HCT116 (cell line): Measurements from ENCODE around the gene MYOF. TPM values are rescaled to one million over a fixed set of nuclear protein-coding genes. Genes with fewer than 3 reads are reported as not detected.

Experiments used
- ATAC-seq: fragments of 200-7000 bp; cut with Tn5 transposase; 2 replicates; pipeline ENCODE4 v1.9.1; 2020; ENCODE audit warnings: mild to moderate bottlenecking, moderate library complexity
- BruUV-seq: library from RNA; stranded (reverse); fragments of 400-500 nt; replicated peaks from 2 replicates; lab custom pipeline; 2021; lab: Mats Ljungman, UMichigan
- CTCF ChIA-PET: fragments of 300-600 bp; sonication (Branson Sonifier 250); formaldehyde crosslinking; loops from one replicate; lab custom pipeline; 2021; ENCODE audit warnings: antibody characterized with exemption; lab: Charles Lee
- POLR2A ChIA-PET: fragments of 300-600, 350-600 bp; sonication (Branson Sonifier 250); formaldehyde crosslinking; loops from one replicate; lab custom pipeline; 2021; ENCODE audit warnings: antibody characterized with exemption; lab: Charles Lee
- RAD21 ChIA-PET, 2 experiments: fragments of 300-600 bp; sonication (Branson Sonifier 250); formaldehyde crosslinking; loops; one replicate each; lab custom pipeline; 2023; ENCODE audit warnings: low total read pairs in 2 of 2; ENCODE audit not compliant: uncharacterized antibody in 2 of 2, unreplicated experiment in 2 of 2, low non-redundant PET in 1 of 2; lab: Charles Lee
- DNase-seq: peaks from one replicate; pipeline ENCODE4 v3.0.0-alpha.2; 2010; ENCODE audit warnings: low read depth, low spot score
- H2AFZ ChIP-seq: fragments of 200-600 bp; shearing (Covaris generic), sonication (generic); 2 replicates; pipeline ENCODE4 v1.6.1; 2017; ENCODE audit warnings: low read depth, mixed run types, mixed read lengths, antibody characterized with exemption, low read length; ENCODE audit not compliant: poor library complexity, severe bottlenecking
- H3K27ac ChIP-seq: 2 replicates; pipeline ENCODE4 v1.5.1; 2012; ENCODE audit warnings: low read depth, low read length
- H3K27me3 ChIP-seq: fragments of 200-600 bp; sonication (generic); 2 replicates; pipeline ENCODE4 v1.6.1; 2016; ENCODE audit warnings: mixed run types, low read length, mixed read lengths; ENCODE audit not compliant: insufficient read depth
- H3K36me3 ChIP-seq, 2 experiments: fragments of 200-500 bp in 1 of 2; fragments of 200-600 bp in 1 of 2; sonication (Bioruptor generic) in 1 of 2; sonication (generic) in 1 of 2; 2 replicates each; pipeline versions ENCODE4 v1.5.1 to v1.6.1; 2014 to 2016; ENCODE audit warnings: low read length in 2 of 2, inconsistent platforms in 1 of 2, mixed read lengths in 1 of 2, mixed run types in 1 of 2; ENCODE audit not compliant: insufficient read depth in 2 of 2, control insufficient read depth in 1 of 2
- H3K4me1 ChIP-seq, 2 experiments: fragments of 200-600 bp in 1 of 2; sonication (generic) in 1 of 2; 2 replicates each; pipeline versions ENCODE4 v1.5.1 to v1.6.1; 2012 to 2017; ENCODE audit warnings: low read length in 2 of 2, inconsistent platforms in 1 of 2, mild to moderate bottlenecking in 1 of 2, mixed read lengths in 1 of 2, mixed run types in 1 of 2, moderate library complexity in 1 of 2; ENCODE audit not compliant: insufficient read depth in 2 of 2, control insufficient read depth in 1 of 2
- H3K4me2 ChIP-seq: fragments of 200-600 bp; sonication (generic); 2 replicates; pipeline ENCODE4 v1.6.1; 2017; ENCODE audit warnings: mixed run types, low read length, mixed read lengths
- H3K4me3 ChIP-seq, 2 experiments: fragments of 200-600 bp in 1 of 2; sonication (generic) in 1 of 2; replicated peaks in 1 of 2; 2 replicates each; pipeline ENCODE4 v1.5.1; 2011 to 2016; ENCODE audit warnings: low read length in 2 of 2, control low read depth in 1 of 2, low read depth in 1 of 2, mild to moderate bottlenecking in 1 of 2, mixed read lengths in 1 of 2, mixed run types in 1 of 2
- H3K79me2 ChIP-seq: fragments of 200-600 bp; sonication (generic); 2 replicates; pipeline ENCODE4 v1.6.1; 2017; ENCODE audit warnings: mild to moderate bottlenecking, mixed run types, low read length, moderate library complexity, mixed read lengths; ENCODE audit not compliant: insufficient read depth
- H3K9ac ChIP-seq: fragments of 200-600 bp; sonication (generic); 2 replicates; pipeline ENCODE4 v1.6.1; 2016; ENCODE audit warnings: low read length, mixed read lengths
- H3K9me2 ChIP-seq: fragments of 200-600 bp; sonication (generic), shearing (Covaris generic); 2 replicates; pipeline ENCODE4 v1.6.1; 2017; ENCODE audit warnings: mixed run types, mild to moderate bottlenecking, moderate library complexity; ENCODE audit not compliant: insufficient read depth
- H3K9me3 ChIP-seq, 2 experiments: fragments of 200-500 bp in 1 of 2; fragments of 200-600 bp in 1 of 2; sonication (Bioruptor generic) in 1 of 2; sonication (generic) in 1 of 2; 2 replicates each; pipeline ENCODE4 v1.6.1; 2014 to 2017; ENCODE audit warnings: low read length in 2 of 2, mixed read lengths in 2 of 2, inconsistent platforms in 1 of 2, low read depth in 1 of 2, mild to moderate bottlenecking in 1 of 2, mixed run types in 1 of 2, moderate library complexity in 1 of 2; ENCODE audit not compliant: control insufficient read depth in 1 of 2, insufficient read depth in 1 of 2
- H4K20me1 ChIP-seq: fragments of 200-600 bp; sonication (generic), shearing (Covaris generic); 2 replicates; pipeline ENCODE4 v1.6.1; 2017; ENCODE audit warnings: mixed run types, mild to moderate bottlenecking, moderate library complexity; ENCODE audit not compliant: insufficient read depth
- CBX3 ChIP-seq: IDR thresholded peaks from 2 replicates; pipeline ENCODE4 v1.6.1; 2012; ENCODE audit warnings: low read depth
- CEBPB ChIP-seq: IDR thresholded peaks from 2 replicates; pipeline ENCODE4 v1.6.1; 2012; ENCODE audit warnings: low read depth
- EGR1 ChIP-seq: IDR thresholded peaks from 2 replicates; pipeline ENCODE4 v1.6.1; 2012; ENCODE audit warnings: low read depth
- ELF1 ChIP-seq: IDR thresholded peaks from 2 replicates; pipeline ENCODE4 v1.6.1; 2012; ENCODE audit warnings: low read depth, borderline replicate concordance
- EZH2 ChIP-seq: fragments of 200-600 bp; sonication (generic); IDR thresholded peaks from 2 replicates; pipeline ENCODE4 v1.6.1; 2017; ENCODE audit warnings: antibody characterized with exemption, mixed run types
- FOSL1 ChIP-seq: IDR thresholded peaks from 2 replicates; pipeline ENCODE4 v1.6.1; 2012; ENCODE audit warnings: low read depth
- JUND ChIP-seq: IDR thresholded peaks from 2 replicates; pipeline ENCODE4 v1.6.1; 2012
- POLR2A ChIP-seq: IDR thresholded peaks from 2 replicates; pipeline ENCODE4 v1.7.0; 2011; ENCODE audit warnings: borderline replicate concordance; ENCODE audit not compliant: insufficient read depth, insufficient read length; ENCODE audit errors: extremely low read depth
- POLR2AphosphoS5 ChIP-seq: IDR thresholded peaks from 2 replicates; pipeline ENCODE4 v1.6.1; 2011; ENCODE audit warnings: mild to moderate bottlenecking, low read depth, low read length, moderate library complexity
- RAD21 ChIP-seq: IDR thresholded peaks from 2 replicates; pipeline ENCODE4 v1.6.1; 2012; ENCODE audit warnings: low read depth, mild to moderate bottlenecking
- SP1 ChIP-seq: IDR thresholded peaks from 2 replicates; pipeline ENCODE4 v1.6.1; 2012; ENCODE audit warnings: low read depth
- SRF ChIP-seq: IDR thresholded peaks from 2 replicates; pipeline ENCODE4 v1.6.1; 2012; ENCODE audit warnings: low read depth
- ZFX ChIP-seq: fragments of 450-650 bp; IDR thresholded peaks from 2 replicates; pipeline ENCODE4 v1.6.1; 2017
- ZNF274 ChIP-seq: fragments of 200-500 bp; sonication (Bioruptor generic); IDR thresholded peaks from 2 replicates; pipeline ENCODE4 v1.6.1; 2014; ENCODE audit warnings: mild to moderate bottlenecking, low read depth, low read length, inconsistent platforms
- intact Hi-C: fragments of 100-400 bp; cut with micrococcal nuclease; formaldehyde crosslinking; loops from 2 replicates; pipeline ENCODE4 v1.10.0; 2022
- total RNA-seq: library from RNA; stranded (reverse); gene quantifications from one replicate; pipeline ENCODE4 v1.2.1, GENCODE V29; 2021; ENCODE audit not compliant: unreplicated experiment
- TF ChIP-seq, protein P1 (sequence below): IDR thresholded peaks from 2 replicates; pipeline ENCODE4 v1.6.1; 2012
- TF ChIP-seq, protein P2 (sequence below): IDR thresholded peaks from 2 replicates; pipeline ENCODE4 v1.6.1; 2012

The MYOF gene
- total RNA-seq, 1 experiment from 2014 or later = 250 TPM

DNA sequence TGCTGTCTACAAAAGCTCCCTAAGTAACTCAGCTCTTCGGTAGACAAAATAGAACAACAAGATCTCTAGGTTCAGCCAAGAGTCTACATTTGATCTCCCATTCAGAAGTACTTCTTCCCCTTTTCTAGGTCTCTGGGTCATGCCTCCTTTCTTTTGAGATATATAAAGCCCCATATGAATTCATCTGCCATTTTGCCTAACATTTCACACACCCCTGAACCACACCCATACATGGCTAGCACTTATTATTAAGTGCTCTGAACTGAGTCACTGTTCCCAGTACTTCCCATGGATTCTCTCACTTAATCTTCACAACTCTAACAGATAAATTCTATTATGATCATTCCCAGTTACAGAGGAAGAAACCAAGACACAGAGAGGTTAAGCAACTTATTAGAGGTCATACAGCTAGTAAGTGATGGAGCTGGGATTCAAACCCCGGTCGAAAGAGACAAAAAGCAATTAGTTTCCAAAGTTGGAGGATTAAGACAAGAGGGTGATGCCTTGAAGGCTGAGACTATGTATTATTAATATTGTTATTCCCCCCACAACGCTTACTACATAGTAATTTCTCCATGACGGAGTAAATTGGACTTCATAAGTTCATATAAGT lies 17.3 kb downstream of the MYOF start:
- RAD21 ChIA-PET = interaction anchor here (1.7 to 1.8 kb wide), 3 partner anchors 17 to 81 kb away, joined by 7 to 8 read pairs (median 7); partner anchors contain the start of gene MYOF (in 1 of the 2)
- no peak overlapping the region for H2AFZ ChIP-seq

DNA sequence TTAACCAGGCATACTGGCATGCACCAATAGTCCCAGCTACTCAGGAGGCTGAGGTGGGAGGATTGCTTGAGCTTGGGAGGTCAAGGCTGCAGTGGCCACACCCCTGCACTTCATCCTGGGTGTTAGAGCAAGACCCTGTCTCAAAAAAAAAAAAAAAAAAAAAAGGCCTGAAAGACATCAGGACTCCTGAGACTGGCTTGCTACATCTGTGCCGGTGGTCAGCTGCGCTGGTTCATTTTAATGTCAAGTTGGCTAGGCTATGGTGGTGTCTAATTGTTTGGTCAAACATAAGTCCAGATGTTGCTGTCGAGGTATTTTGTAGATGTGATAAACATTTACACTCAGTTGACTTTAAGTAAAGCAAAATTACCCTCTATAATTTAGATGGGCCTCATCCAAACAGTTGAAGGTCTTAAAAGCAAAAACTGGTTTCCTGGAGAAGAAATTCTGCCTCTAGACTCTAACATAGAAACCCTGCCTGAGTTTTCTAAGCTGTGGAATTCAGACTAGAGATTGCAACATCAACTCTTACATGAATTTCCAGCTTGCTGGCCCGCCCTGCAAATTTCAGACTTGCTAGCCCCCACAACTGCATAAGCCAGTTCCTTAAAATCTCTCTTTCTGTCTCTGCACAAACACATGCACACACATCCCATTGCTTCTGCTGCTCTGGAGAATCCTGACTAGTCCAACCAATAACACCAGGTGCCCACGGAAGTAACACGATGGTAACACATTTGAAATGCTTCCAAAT lies 18.2 kb downstream of the MYOF start:
- H3K9me2 ChIP-seq = no peaks in the 10 kb centered on the region
- no peak overlapping the region for H2AFZ ChIP-seq
- no TSS peak for BruUV-seq
- peaks cover 0 to 13% of the 10 kb centered on the region in 2 experiments; a peak in 1 of 4 replicates for H3K36me3 ChIP-seq
- intact Hi-C loops = no loop called here
- CTCF ChIA-PET = no interaction called here
- no peaks in the 10 kb centered on the region for H4K20me1 ChIP-seq
- H3K27ac ChIP-seq = peak overlapping the region; percentile 98
- POLR2A ChIA-PET = interaction anchor here (0.8 to 3.3 kb wide), 4 partner anchors 11 to 34 kb away, joined by 4 to 49 read pairs (median 18); no protein-coding TSS in a partner anchor
- peaks cover 94% of the 10 kb centered on the region for H3K79me2 ChIP-seq
- RAD21 ChIA-PET = no interaction called here
- peak overlapping the region; percentile 76 for H3K4me2 ChIP-seq
- H3K9me3 ChIP-seq = no peaks in the 10 kb centered on the region
- H3K4me1 ChIP-seq = peaks cover 88 to 93% of the 10 kb centered on the region in 2 experiments
- ATAC-seq (no peak), DNase-seq (no peak)
- peak overlapping the region; percentile 65 for H3K9ac ChIP-seq
- H3K27me3 ChIP-seq = no peaks in the 10 kb centered on the region
- H3K4me3 ChIP-seq = no peak overlapping the region
- TF ChIP-seq, protein P1, sequence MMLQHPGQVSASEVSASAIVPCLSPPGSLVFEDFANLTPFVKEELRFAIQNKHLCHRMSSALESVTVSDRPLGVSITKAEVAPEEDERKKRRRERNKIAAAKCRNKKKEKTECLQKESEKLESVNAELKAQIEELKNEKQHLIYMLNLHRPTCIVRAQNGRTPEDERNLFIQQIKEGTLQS = no peak
- TF ChIP-seq, protein P2, sequence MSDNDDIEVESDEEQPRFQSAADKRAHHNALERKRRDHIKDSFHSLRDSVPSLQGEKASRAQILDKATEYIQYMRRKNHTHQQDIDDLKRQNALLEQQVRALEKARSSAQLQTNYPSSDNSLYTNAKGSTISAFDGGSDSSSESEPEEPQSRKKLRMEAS = no peak
- TF ChIP-seq FOSL1 (no peak), ZFX (no peak), SP1 (no peak), JUND (no peak), EZH2 (no peak), CBX3 (no peak), POLR2AphosphoS5 (no peak), CEBPB (no peak), EGR1 (no peak), ELF1 (no peak), SRF (no peak), ZNF274 (no peak)

More for the DNA sequence above, 17.3 kb downstream of the MYOF start:
- Histone ChIP-seq H3K9ac (peak overlapping the region; percentile 65), H3K4me1 (peaks cover 88 to 93% of the 10 kb centered on the region in 2 experiments), H3K9me3 (no peaks in the 10 kb centered on the region), H3K27me3 (no peaks in the 10 kb centered on the region), H3K27ac (peak overlapping the region; percentile 98), H4K20me1 (no peaks in the 10 kb centered on the region), H3K4me3 (peak overlapping the region in 1 of 2 experiments; percentile 32; a peak in 2 of 4 replicates), H3K79me2 (peaks cover 94% of the 10 kb centered on the region), H3K4me2 (peak overlapping the region; percentile 76), H3K36me3 (peaks cover 0 to 13% of the 10 kb centered on the region in 2 experiments; a peak in 1 of 4 replicates), H3K9me2 (no peaks in the 10 kb centered on the region)
- CTCF ChIA-PET = interaction anchor here (1.7 kb wide), 1 partner anchor 18 kb away, joined by 7 read pairs; the partner anchor contains the start of gene MYOF
- DNase-seq = no peak
- TF ChIP-seq, protein P1 = no peak
- TF ChIP-seq POLR2A (no peak), EZH2 (no peak), ZNF274 (no peak), RAD21 (no peak)
- POLR2A ChIA-PET = interaction anchor here (0.8 to 3.3 kb wide), 9 partner anchors 10 to 88 kb away, joined by 4 to 49 read pairs (median 8); no protein-coding TSS in a partner anchor
- ATAC-seq = no peak
- BruUV-seq = no TSS peak
- intact Hi-C loops = no loop called here
